H1 (cell line): ENCODE results near the gene KCNC3. TPM values are rescaled to one million over a fixed set of nuclear protein-coding genes. Genes with fewer than 3 reads are reported as not detected.

ENCODE experiments used
- CTCF ChIA-PET: fragments of 300-600 bp; sonication (Branson Sonifier 250); formaldehyde crosslinking; loops from one replicate; lab custom pipeline; 2021; ENCODE audit not compliant: partially characterized antibody; lab: Charles Lee
- POLR2A ChIA-PET: fragments of 300-600 bp; sonication (Branson Sonifier 250); formaldehyde crosslinking; loops from one replicate; lab custom pipeline; 2021; ENCODE audit warnings: inconsistent platforms; ENCODE audit not compliant: partially characterized antibody; lab: Charles Lee
- DNase-seq, 2 experiments: peaks; one replicate each; pipeline versions ENCODE4 v3.0.0 to v3.0.0-alpha.2; 2010 to 2022; ENCODE audit warnings: low spot score in 2 of 2, low read depth in 1 of 2, mixed read lengths in 1 of 2
- FAIRE-seq: peaks from 2 replicates; lab custom pipeline; 2011; peaks lifted over from hg19 to GRCh38; lab: Jason Lieb, UNC
- H2AFZ ChIP-seq: 2 replicates; pipeline ENCODE4 v1.8.1; 2012; ENCODE audit warnings: low read length, inconsistent platforms
- H2AK5ac ChIP-seq: 2 replicates; pipeline ENCODE4 v1.6.1; 2013; ENCODE audit warnings: low read depth, low read length
- H2BK120ac ChIP-seq: replicated peaks from 2 replicates; pipeline ENCODE3; 2013; ENCODE audit warnings: low read depth, low read length, inconsistent platforms
- H2BK12ac ChIP-seq: 2 replicates; pipeline ENCODE4 v1.6.1; 2013; ENCODE audit warnings: low read depth, low read length
- H2BK15ac ChIP-seq: 2 replicates; pipeline ENCODE4 v1.6.1; 2013; ENCODE audit warnings: low read length
- H2BK20ac ChIP-seq: 2 replicates; pipeline ENCODE4 v1.6.1; 2013; ENCODE audit warnings: low read length
- H2BK5ac ChIP-seq: 2 replicates; pipeline ENCODE4 v1.6.1; 2013; ENCODE audit warnings: low read depth, low read length
- H3K14ac ChIP-seq: 2 replicates; pipeline ENCODE4 v1.6.1; 2013; ENCODE audit warnings: inconsistent platforms; ENCODE audit not compliant: insufficient read length
- H3K18ac ChIP-seq: 2 replicates; pipeline ENCODE4 v1.6.1; 2013; ENCODE audit warnings: low read length; ENCODE audit errors: extremely low read depth
- H3K23ac ChIP-seq: 2 replicates; pipeline ENCODE4 v1.6.1; 2013; ENCODE audit warnings: inconsistent platforms; ENCODE audit not compliant: insufficient read length
- H3K23me2 ChIP-seq: 2 replicates; pipeline ENCODE4 v1.6.1; 2013; ENCODE audit warnings: low read depth, low read length
- H3K27ac ChIP-seq: 2 replicates; pipeline ENCODE4 v1.6.1; 2011; ENCODE audit warnings: low read depth, low read length, inconsistent platforms
- H3K27me3 ChIP-seq, 4 experiments: replicated peaks in 1 of 4; 1 replicate in 1 of 4; 2 replicates in 3 of 4; pipeline versions ENCODE4 v1.6.1 to v1.8.1; 2011 to 2013; ENCODE audit warnings: low read length in 3 of 4, mild to moderate bottlenecking in 3 of 4, inconsistent platforms in 2 of 4, mixed read lengths in 2 of 4, moderate library complexity in 1 of 4; ENCODE audit not compliant: control insufficient read depth in 3 of 4, insufficient read depth in 3 of 4; ENCODE audit errors: extremely low read depth in 1 of 4
- H3K36me3 ChIP-seq, 4 experiments: 2 replicates each; pipeline versions ENCODE4 v1.6.1 to v1.8.1; 2011 to 2013; ENCODE audit warnings: mild to moderate bottlenecking in 4 of 4, low read length in 3 of 4, moderate library complexity in 2 of 4, control low read depth in 1 of 4, inconsistent platforms in 1 of 4; ENCODE audit not compliant: insufficient read depth in 4 of 4, control insufficient read depth in 2 of 4
- H3K4ac ChIP-seq: replicated peaks from 2 replicates; pipeline ENCODE3; 2013; ENCODE audit warnings: low read length, low read depth, mixed read lengths, inconsistent platforms; ENCODE audit not compliant: insufficient read length
- H3K4me1 ChIP-seq, 4 experiments: replicated peaks in 1 of 4; 1 replicate in 1 of 4; 2 replicates in 3 of 4; pipeline versions ENCODE4 v1.6.1 to v1.8.1; 2011 to 2013; ENCODE audit warnings: low read length in 3 of 4, inconsistent platforms in 2 of 4, mixed read lengths in 1 of 4; ENCODE audit not compliant: insufficient read depth in 4 of 4, control insufficient read depth in 3 of 4
- H3K4me2 ChIP-seq, 2 experiments: 2 replicates each; pipeline versions ENCODE4 v1.6.1 to v1.8.1; 2011 to 2013; ENCODE audit warnings: low read depth in 2 of 2, low read length in 2 of 2, control low read depth in 1 of 2, inconsistent platforms in 1 of 2, mild to moderate bottlenecking in 1 of 2; ENCODE audit not compliant: insufficient read depth in 1 of 2
- H3K4me3 ChIP-seq, 4 experiments: fragments of 200-600, 300-600 bp in 1 of 4; sonication (generic), shearing (Covaris generic), sonication (Bioruptor Twin) in 1 of 4; 2 replicates each; pipeline versions ENCODE4 v1.5.1 to v1.8.1; 2011 to 2016; ENCODE audit warnings: low read length in 4 of 4, low read depth in 3 of 4, control low read depth in 2 of 4, inconsistent platforms in 2 of 4, mild to moderate bottlenecking in 2 of 4, mixed read lengths in 1 of 4, moderate library complexity in 1 of 4; ENCODE audit not compliant: insufficient read depth in 2 of 4; ENCODE audit errors: extremely low read depth in 1 of 4
- H3K56ac ChIP-seq: replicated peaks from 2 replicates; pipeline ENCODE3; 2013; ENCODE audit warnings: low read depth, mild to moderate bottlenecking, mixed read lengths, low read length, inconsistent platforms; ENCODE audit not compliant: insufficient read length
- H3K79me1 ChIP-seq: 2 replicates; pipeline ENCODE4 v1.6.1; 2013; ENCODE audit warnings: low read depth, low read length, control low read depth
- H3K79me2 ChIP-seq, 2 experiments: 2 replicates each; pipeline versions ENCODE4 v1.6.1 to v1.8.1; 2012 to 2013; ENCODE audit warnings: low read length in 2 of 2, mild to moderate bottlenecking in 2 of 2, inconsistent platforms in 1 of 2; ENCODE audit not compliant: insufficient read depth in 2 of 2, control insufficient read depth in 1 of 2
- H3K9ac ChIP-seq, 4 experiments: replicated peaks in 1 of 4; 1 replicate in 1 of 4; 2 replicates in 3 of 4; pipeline versions ENCODE4 v1.6.1 to v1.8.1; 2011 to 2013; ENCODE audit warnings: low read depth in 3 of 4, low read length in 3 of 4, control low read depth in 2 of 4, mild to moderate bottlenecking in 2 of 4, moderate library complexity in 2 of 4, inconsistent platforms in 1 of 4; ENCODE audit errors: extremely low read depth in 1 of 4
- H3K9me3 ChIP-seq, 2 experiments: 2 replicates each; pipeline versions ENCODE4 v1.6.1 to v1.8.1; 2012 to 2013; ENCODE audit warnings: mild to moderate bottlenecking in 2 of 2, moderate library complexity in 2 of 2, control low read depth in 1 of 2, inconsistent platforms in 1 of 2, low read depth in 1 of 2, low read length in 1 of 2, mixed read lengths in 1 of 2; ENCODE audit not compliant: insufficient read depth in 2 of 2
- H4K20me1 ChIP-seq, 2 experiments: replicated peaks in 1 of 2; 2 replicates each; pipeline versions ENCODE3 to v1.8.1; 2011 to 2013; ENCODE audit warnings: inconsistent platforms in 2 of 2, low read length in 2 of 2, mild to moderate bottlenecking in 1 of 2; ENCODE audit not compliant: insufficient read depth in 2 of 2, control insufficient read depth in 1 of 2
- H4K5ac ChIP-seq: 2 replicates; pipeline ENCODE4 v1.6.1; 2013; ENCODE audit warnings: low read length, low read depth, mixed read lengths, inconsistent platforms; ENCODE audit not compliant: insufficient read length
- H4K8ac ChIP-seq: 2 replicates; pipeline ENCODE4 v1.8.0; 2013; ENCODE audit warnings: mild to moderate bottlenecking, moderate library complexity, low read length, inconsistent platforms; ENCODE audit not compliant: insufficient read depth; ENCODE audit errors: extremely low read depth
- H4K91ac ChIP-seq: replicated peaks from 2 replicates; pipeline ENCODE3; 2013; ENCODE audit warnings: low read length, mixed read lengths, inconsistent platforms; ENCODE audit not compliant: insufficient read length
- BCL11A ChIP-seq, 2 experiments: IDR thresholded peaks; one replicate each; pipeline ENCODE4 v1.6.1; 2011; ENCODE audit warnings: low read depth in 2 of 2, low read length in 2 of 2, mild to moderate bottlenecking in 2 of 2
- CBX8 ChIP-seq: fragments of 300-800, 300-1000 bp; sonication (generic); IDR thresholded peaks from 2 replicates; pipeline ENCODE4 v1.7.1; 2016; ENCODE audit warnings: low read depth, low read length, borderline replicate concordance
- HDAC6 ChIP-seq: IDR thresholded peaks from one replicate; pipeline ENCODE4 v1.7.1; 2012; ENCODE audit warnings: low read depth, mild to moderate bottlenecking, inconsistent platforms, low read length, moderate library complexity
- JUND ChIP-seq: IDR thresholded peaks from 2 replicates; pipeline ENCODE4 v1.6.1; 2011; ENCODE audit warnings: mild to moderate bottlenecking, improper control_type of control experiment, low read length
- KDM4A ChIP-seq: IDR thresholded peaks from one replicate; pipeline ENCODE4 v1.7.1; 2012; ENCODE audit warnings: low read depth, mild to moderate bottlenecking, moderate library complexity, low read length, inconsistent platforms; ENCODE audit not compliant: severe bottlenecking
- MAFK ChIP-seq: IDR thresholded peaks from 2 replicates; pipeline ENCODE4 v1.6.1; 2012; ENCODE audit warnings: low read depth, mild to moderate bottlenecking, improper control_type of control experiment, low read length
- POLR2AphosphoS5 ChIP-seq: IDR thresholded peaks from 2 replicates; pipeline ENCODE4 v1.6.1; 2011; ENCODE audit warnings: low read depth, low read length
- SIRT6 ChIP-seq: IDR thresholded peaks from one replicate; pipeline ENCODE4 v1.7.1; 2012; ENCODE audit warnings: low read length, inconsistent platforms
- TAF1 ChIP-seq: IDR thresholded peaks from 2 replicates; pipeline ENCODE4 v1.6.1; 2011; ENCODE audit warnings: mild to moderate bottlenecking, low read depth, low read length
- TAF7 ChIP-seq: optimal IDR thresholded peaks from 2 replicates; pipeline ENCODE3; 2011; ENCODE audit warnings: low read depth, mild to moderate bottlenecking, inconsistent platforms, low read length, moderate library complexity, borderline replicate concordance
- TEAD4 ChIP-seq: IDR thresholded peaks from 2 replicates; pipeline ENCODE4 v1.6.1; 2012; ENCODE audit warnings: low read depth, low read length, inconsistent platforms, mixed read lengths
- WGBS, 2 experiments: shearing (Covaris generic) in 1 of 2; methylation state at CpG; one replicate each; pipeline versions ENCODE4 v1.1.6 to v1.1.7; 2013 to 2015; ENCODE audit warnings: low lambda C conversion rate in 2 of 2, mixed read lengths in 2 of 2, inconsistent platforms in 1 of 2, low coverage in 1 of 2, missing lambda C conversion rate in 1 of 2; ENCODE audit not compliant: insufficient replicate concordance in 2 of 2, insufficient coverage in 1 of 2, insufficient read length in 1 of 2; ENCODE audit errors: extremely low coverage in 1 of 2, missing lambda C conversion rate in 1 of 2; 5-methylcytosine and 5-hydroxymethylcytosine counted together
- polyA plus RNA-seq, 7 experiments: library from polyadenylated mRNA; depleted of rRNA in 3 of 7; stranded (reverse) in 5 of 7; unstranded in 2 of 7; fragments of >200 nt in 5 of 7; fragments of 200-250 nt in 2 of 7; gene quantifications; 1 replicate in 5 of 7; 2 replicates in 1 of 7; 4 replicates in 1 of 7; pipeline versions ENCODE4 v1.2.1 to v1.2.3, GENCODE V29; 2011 to 2013; ENCODE audit warnings: missing spikeins in 2 of 7, mixed read lengths in 2 of 7
- total RNA-seq: library from RNA; stranded (reverse); fragmentation: NEBNext Ultra II Directional; extraction: Animal tissue kit (Norgen Biotek cat#: 25700); gene quantifications from 2 replicates; pipeline ENCODE4 v1.2.1, GENCODE V29; 2021

The KCNC3 gene
- total and polyA plus RNA-seq, 2 of the 8 experiments (the other 6 are each of a cell fraction or from before 2014, with no cell fraction given) = 3.9 to 7.2 TPM

GRCh38 chr19:50325310-50326100, 3.7 kb downstream of the KCNC3 start:
- Histone ChIP-seq H3K14ac (no peak overlapping the region), H2AK5ac (no peak overlapping the region; the same call in 1 of the 2 replicates), H4K20me1 (peaks cover 22 to 24% of the 10 kb centered on the region in 2 experiments), H3K4me2 (peak overlapping the region; percentile 89 to 91), H3K18ac (peak overlapping the region; percentile 48), H3K4me1 (peaks cover 0 to 18% (median 9%) of the 10 kb centered on the region in 4 experiments; a peak in 6 of 7 replicates), H3K27me3 (peaks cover 5 to 15% (median 12%) of the 10 kb centered on the region in 4 experiments; a peak in 6 of 7 replicates), H3K9me3 (no peaks in the 10 kb centered on the region), H2BK5ac (peak overlapping the region; percentile 60; the same call in 1 of the 2 replicates), H4K5ac (peak overlapping the region; percentile 27), H3K27ac (peak overlapping the region; percentile 22; the same call in 1 of the 2 replicates), H3K4me3 (peak overlapping the region; percentile 36 to 68 (median 52)), H2BK12ac (0 out of 2 replicates have a peak overlapping the region, but pooled peaks have one; percentile 0), H4K91ac (no peak overlapping the region), H3K56ac (no peak overlapping the region), H2AFZ (no peak overlapping the region), H2BK15ac (no peak overlapping the region), H4K8ac (no peak overlapping the region), H3K23me2 (peaks cover 24% of the 10 kb centered on the region; the same call in 1 of the 2 replicates), H2BK120ac (no peak overlapping the region), H3K4ac (no peak overlapping the region), H3K9ac (no peak overlapping the region), H2BK20ac (no peak overlapping the region), H3K79me2 (peaks cover 0 to 4% of the 10 kb centered on the region in 2 experiments; a peak in 1 of 4 replicates), H3K36me3 (peaks cover 3 to 7% (median 5%) of the 10 kb centered on the region in 4 experiments; a peak in 4 of 8 replicates), H3K23ac (no peak overlapping the region), H3K79me1 (peaks cover 6% of the 10 kb centered on the region; the same call in 1 of the 2 replicates)
- ChIA-PET POLR2A (interaction anchor here (0.6 to 3.9 kb wide), 7 partner anchors 10 to 779 kb away, joined by 3 to 46 read pairs (median 4); no protein-coding TSS in a partner anchor), CTCF (interaction anchor here (0.6 to 2.1 kb wide), 3 partner anchors 9 to 11 kb away, joined by 3 to 7 read pairs (median 6); no protein-coding TSS in a partner anchor)
- FAIRE-seq (no peak), DNase-seq (peak; percentile 92 to 97)
- WGBS, 2 experiments = 2% methylated on average over 42 of the region's 48 CpGs; no CpG with 5 or more reads in 1 of the 2 experiments
- TF ChIP-seq POLR2AphosphoS5 (no peak), CBX8 (no peak), HDAC6 (no peak), MAFK (no peak), TAF1 (no peak), TEAD4 (no peak), TAF7 (no peak), BCL11A (IDR thresholded peaks at IDR 0.05; ENCODE audit: low read depth in 2 of 2, low read length in 2 of 2) (no peak), JUND (no peak), KDM4A (no peak), SIRT6 (no peak)
